SK-N-SH (cell line): ENCODE measurements around the gene CYP2D6. TPM values are rescaled to one million over a fixed set of nuclear protein-coding genes. Genes with fewer than 3 reads are reported as not detected.

Experiments
- CTCF ChIA-PET: fragments of 300-600, 350-600 bp; formaldehyde crosslinking; extraction: SDS; loops from one replicate; lab custom pipeline; 2021; lab: Yijun Ruan, JAX
- POLR2A ChIA-PET: fragments of 350-600 bp; sonication (Branson Sonifier 250); formaldehyde crosslinking; extraction: SDS; loops from one replicate; lab custom pipeline; 2020; ENCODE audit warnings: antibody characterized with exemption, inconsistent platforms; lab: Yijun Ruan, JAX
- DNase-seq: peaks from one replicate; pipeline ENCODE4 v3.0.0; 2012
- H2AFZ ChIP-seq: fragments of 200-600 bp; sonication (generic); 2 replicates; pipeline ENCODE4 v1.8.1; 2016; ENCODE audit warnings: antibody characterized with exemption, mild to moderate bottlenecking, low read depth
- H3F3A ChIP-seq: fragments of 200-600 bp; sonication (generic); replicated peaks from 2 replicates; pipeline ENCODE3; 2016; ENCODE audit warnings: antibody characterized with exemption, mild to moderate bottlenecking; ENCODE audit not compliant: insufficient read depth
- H3K27ac ChIP-seq, 2 experiments: fragments of 200-500 bp in 1 of 2; fragments of 200-600 bp in 1 of 2; sonication (Bioruptor generic) in 1 of 2; sonication (generic), shearing (Covaris generic) in 1 of 2; 2 replicates each; pipeline versions ENCODE4 v1.5.1 to v1.6.1; 2014 to 2016; ENCODE audit warnings: low read depth in 2 of 2, inconsistent platforms in 1 of 2, low read length in 1 of 2, mild to moderate bottlenecking in 1 of 2, mixed read lengths in 1 of 2
- H3K27me3 ChIP-seq: fragments of 200-600 bp; sonication (generic), shearing (Covaris generic); 2 replicates; pipeline ENCODE4 v1.6.1; 2016; ENCODE audit warnings: mixed run types; ENCODE audit not compliant: insufficient read depth
- H3K36me3 ChIP-seq, 2 experiments: fragments of 200-500 bp in 1 of 2; fragments of 200-600 bp in 1 of 2; sonication (Bioruptor generic) in 1 of 2; sonication (generic) in 1 of 2; replicated peaks in 1 of 2; 2 replicates each; pipeline versions ENCODE3 to v1.5.1; 2014 to 2016; ENCODE audit warnings: low read length in 1 of 2, mild to moderate bottlenecking in 1 of 2; ENCODE audit not compliant: insufficient read depth in 2 of 2, control insufficient read depth in 1 of 2
- H3K4me1 ChIP-seq, 2 experiments: fragments of 200-500 bp in 1 of 2; fragments of 200-600 bp in 1 of 2; sonication (Bioruptor generic) in 1 of 2; sonication (generic), shearing (Covaris generic) in 1 of 2; 2 replicates each; pipeline versions ENCODE4 v1.5.1 to v1.6.1; 2014 to 2016; ENCODE audit warnings: low read depth in 1 of 2, low read length in 1 of 2, mixed run types in 1 of 2; ENCODE audit not compliant: insufficient read depth in 2 of 2, control insufficient read depth in 1 of 2
- H3K4me2 ChIP-seq: fragments of 200-600 bp; sonication (generic), shearing (Covaris generic); 2 replicates; pipeline ENCODE4 v1.6.1; 2017; ENCODE audit warnings: mixed run types
- H3K4me3 ChIP-seq, 2 experiments: fragments of 200-500 bp in 1 of 2; fragments of 200-600 bp in 1 of 2; sonication (Bioruptor generic) in 1 of 2; sonication (generic), shearing (Covaris generic) in 1 of 2; 2 replicates each; pipeline versions ENCODE4 v1.5.1 to v1.8.1; 2014 to 2016; ENCODE audit warnings: low read depth in 2 of 2, inconsistent platforms in 1 of 2, low read length in 1 of 2, mild to moderate bottlenecking in 1 of 2, mixed read lengths in 1 of 2, moderate library complexity in 1 of 2
- H3K79me2 ChIP-seq: fragments of 200-600 bp; sonication (generic); 2 replicates; pipeline ENCODE4 v1.8.1; 2017; ENCODE audit warnings: mild to moderate bottlenecking; ENCODE audit not compliant: insufficient read depth
- H3K9ac ChIP-seq: fragments of 200-600 bp; sonication (generic); 2 replicates; pipeline ENCODE4 v1.6.1; 2017; ENCODE audit warnings: mixed run types
- H3K9me2 ChIP-seq: fragments of 200-600 bp; sonication (generic); 2 replicates; pipeline ENCODE4 v1.6.1; 2017; ENCODE audit warnings: mixed run types
- H3K9me3 ChIP-seq: fragments of 200-600 bp; sonication (generic); 2 replicates; pipeline ENCODE4 v1.6.1; 2017; ENCODE audit warnings: mixed run types, mild to moderate bottlenecking, moderate library complexity
- H4K20me1 ChIP-seq: fragments of 200-600 bp; sonication (generic); 2 replicates; pipeline ENCODE4 v1.6.1; 2017; ENCODE audit warnings: mild to moderate bottlenecking, mixed run types; ENCODE audit not compliant: insufficient read depth
- CHD2 ChIP-seq: fragments of 150-350 bp; IDR thresholded peaks from 2 replicates; pipeline ENCODE4 v1.6.1; 2018; ENCODE audit warnings: low read length; ENCODE audit not compliant: partially characterized antibody
- CTCF ChIP-seq: fragments of 200-600 bp; sonication (generic); IDR thresholded peaks from 2 replicates; pipeline ENCODE4 v1.6.1; 2017; ENCODE audit warnings: antibody characterized with exemption, mild to moderate bottlenecking, moderate library complexity
- EP300 ChIP-seq, 2 experiments: IDR thresholded peaks; 2 replicates each; pipeline versions ENCODE4 v1.4.0 to v1.6.1; 2012; ENCODE audit warnings: borderline replicate concordance in 1 of 2, low read depth in 1 of 2, low read length in 1 of 2
- FOXJ3 ChIP-seq: sonication (generic); formaldehyde crosslinking; IDR thresholded peaks from 2 replicates; pipeline ENCODE4 v1.5.1; 2020; ENCODE audit warnings: mild to moderate bottlenecking, missing genetic modification reagents
- FOXM1 ChIP-seq: IDR thresholded peaks from 2 replicates; pipeline ENCODE4 v1.4.0; 2012; ENCODE audit warnings: low read depth, mild to moderate bottlenecking
- JUND ChIP-seq: IDR thresholded peaks from 2 replicates; pipeline ENCODE4 v1.4.0; 2012
- MAX ChIP-seq: IDR thresholded peaks from 2 replicates; pipeline ENCODE4 v1.4.0; 2012; ENCODE audit warnings: low read depth
- NRF1 ChIP-seq: IDR thresholded peaks from 2 replicates; pipeline ENCODE4 v1.6.1; 2012; ENCODE audit warnings: low read depth, mild to moderate bottlenecking, low read length
- PBX3 ChIP-seq: IDR thresholded peaks from 2 replicates; pipeline ENCODE4; 2012
- REST ChIP-seq: IDR thresholded peaks from 2 replicates; pipeline ENCODE4 v1.6.1; 2012; ENCODE audit warnings: mild to moderate bottlenecking, low read depth, low read length, moderate library complexity
- RXRA ChIP-seq: IDR thresholded peaks from 2 replicates; pipeline ENCODE4 v1.4.0; 2012; ENCODE audit warnings: low read depth, mild to moderate bottlenecking, borderline replicate concordance
- SMC3 ChIP-seq: IDR thresholded peaks from 2 replicates; pipeline ENCODE4 v1.6.1; 2012; ENCODE audit warnings: low read depth, low read length, improper control_type of control experiment
- TCF12 ChIP-seq: IDR thresholded peaks from 2 replicates; pipeline ENCODE4 v1.4.0; 2012
- YY1 ChIP-seq: IDR thresholded peaks from 2 replicates; pipeline ENCODE4 v1.4.0; 2012; ENCODE audit warnings: low read depth, mild to moderate bottlenecking
- WGBS: methylation state at CpG from one replicate; pipeline ENCODE4 v1.1.6; 2017; ENCODE audit warnings: low lambda C conversion rate; 5-methylcytosine and 5-hydroxymethylcytosine counted together
- polyA plus RNA-seq, 3 experiments: library from polyadenylated mRNA; depleted of rRNA; stranded (reverse); fragments of >200 nt; gene quantifications; 2 replicates each; pipeline ENCODE4 v1.2.3, GENCODE V29; 2012

The CYP2D6 gene
- polyA plus RNA-seq, 1 of the 3 experiments (the other 2 are of a cell fraction): 0.26 TPM

GRCh38 chr22:42152661-42153270, 22.2 kb upstream of the CYP2D6 start:
- POLR2A ChIA-PET: no interaction called here
- Histone ChIP-seq H3K9me2 (no peaks in the 10 kb centered on the region), H3K4me2 (no peak overlapping the region), H3K27me3 (no peaks in the 10 kb centered on the region)
- TF ChIP-seq REST: no peak
- TF ChIP-seq CTCF: no peak
- no peak for TF ChIP-seq SMC3
- TF ChIP-seq PBX3: no peak
- no peak for TF ChIP-seq NRF1
- no peak for TF ChIP-seq CHD2
- TF ChIP-seq MAX: no peak
- no peak for TF ChIP-seq TCF12
- TF ChIP-seq JUND: no peak
- no peak for TF ChIP-seq YY1
- TF ChIP-seq EP300 (IDR thresholded peaks at IDR 0.05; ENCODE audit: borderline replicate concordance in 1 of 2, low read depth in 1 of 2, low read length in 1 of 2): no peak
- TF ChIP-seq FOXM1: no peak
- TF ChIP-seq FOXJ3: no peak
- TF ChIP-seq RXRA: no peak
- TF ChIP-seq, all 33 proteins: peak for 0
- Histone ChIP-seq H3K9me3 (no peaks in the 10 kb centered on the region), H3K36me3 (no peaks in the 10 kb centered on the region), H3K27ac (no peak overlapping the region), H3K4me1 (no peaks in the 10 kb centered on the region), H3K9ac (no peak overlapping the region), H3F3A (no peaks in the 10 kb centered on the region), H2AFZ (no peak overlapping the region), H3K4me3 (no peak overlapping the region), H4K20me1 (no peaks in the 10 kb centered on the region), H3K79me2 (no peaks in the 10 kb centered on the region)
- WGBS: 96% methylated on average over 14 of the region's 42 CpGs
- CTCF ChIA-PET: no interaction called here
- DNase-seq: no peak
